ENCODE measurements around the gene RAB27B. TPM values are rescaled to one million over a fixed set of nuclear protein-coding genes. Genes with fewer than 3 reads are reported as not detected.

Gene RAB27B
- total RNA-seq, 1 experiment from 2014 or later = 9.9 TPM

- no peaks in the 10 kb centered on the region for H3K9me2 ChIP-seq (ENCODE audit: insufficient read depth)
- intact Hi-C loops (cut with micrococcal nuclease; ENCODE audit: unreplicated experiment) = no loop called here
- H3K36me3 ChIP-seq (ENCODE audit: low read depth) = no peaks in the 10 kb centered on the region
- no peak overlapping the region for H2AFZ ChIP-seq
- H3K27me3 ChIP-seq (ENCODE audit: insufficient read depth, low read depth) = no peaks in the 10 kb centered on the region
- TF ChIP-seq EZH2 (IDR thresholded peaks at IDR 0.05; ENCODE audit: low read depth) = no peak
- TF ChIP-seq CTCF (conservative IDR thresholded peaks at IDR 0.05) = no peak
- H3K4me1 ChIP-seq (replicated peaks; ENCODE audit: insufficient read depth) = peaks cover 1% of the 10 kb centered on the region; the same call in 1 of the 2 replicates
- no peaks in the 10 kb centered on the region for H3K79me2 ChIP-seq (ENCODE audit: low read depth)
- ChIA-PET POLR2A (ENCODE audit: unreplicated experiment) (no interaction called here), CTCF (no interaction called here)
- no peaks in the 10 kb centered on the region for H3F3A ChIP-seq (ENCODE audit: insufficient read depth, low read depth)
- no peaks in the 10 kb centered on the region; the same call in 1 of the 2 replicates for H3K9me3 ChIP-seq (ENCODE audit: insufficient read depth, low read depth)
- DNase-seq = no peak
- H3K27ac ChIP-seq = no peak overlapping the region
- H3K4me3 ChIP-seq = no peak overlapping the region
- no peaks in the 10 kb centered on the region for H4K20me1 ChIP-seq (ENCODE audit: insufficient read depth)
- no peak overlapping the region for H3K4me2 ChIP-seq
- no TSS peak for BruUV-seq (replicated peaks)
Observed at GRCh38 chr18:54783139-54783538, 45.1 kb upstream of the RAB27B start.

- intact Hi-C loops (cut with micrococcal nuclease; ENCODE audit: unreplicated experiment) = no loop called here
- TF ChIP-seq EZH2 (IDR thresholded peaks at IDR 0.05; ENCODE audit: low read depth) (no peak), CTCF (conservative IDR thresholded peaks at IDR 0.05) (no peak)
- H3K9me2 ChIP-seq (ENCODE audit: insufficient read depth) = no peaks in the 10 kb centered on the region
- H3K27ac ChIP-seq = no peak overlapping the region
- no peak overlapping the region for H3K4me3 ChIP-seq
- no TSS peak for BruUV-seq (replicated peaks)
- H3K4me2 ChIP-seq = no peak overlapping the region
- H2AFZ ChIP-seq = no peak overlapping the region
- ChIA-PET POLR2A (ENCODE audit: unreplicated experiment) (no interaction called here), CTCF (no interaction called here)
- no peaks in the 10 kb centered on the region for H3K9me3 ChIP-seq (ENCODE audit: insufficient read depth, low read depth)
- H4K20me1 ChIP-seq (ENCODE audit: insufficient read depth) = no peaks in the 10 kb centered on the region
- no peaks in the 10 kb centered on the region for H3K36me3 ChIP-seq (ENCODE audit: low read depth)
- H3K27me3 ChIP-seq (ENCODE audit: insufficient read depth, low read depth) = no peaks in the 10 kb centered on the region
- H3K79me2 ChIP-seq (ENCODE audit: low read depth) = no peaks in the 10 kb centered on the region
- DNase-seq = no peak
- H3F3A ChIP-seq (ENCODE audit: insufficient read depth, low read depth) = no peaks in the 10 kb centered on the region
- H3K4me1 ChIP-seq (replicated peaks; ENCODE audit: insufficient read depth) = 0 out of 2 replicates have a peak, but pooled peaks cover 3% of the 10 kb centered on the region
Observed at GRCh38 chr18:54786206-54786605, 42.1 kb upstream of the RAB27B start.

GRCh38 chr18:54787121-54787520 lies 41.2 kb upstream of the RAB27B start:
- Histone ChIP-seq H4K20me1 (ENCODE audit: insufficient read depth) (no peaks in the 10 kb centered on the region), H3K27me3 (ENCODE audit: insufficient read depth, low read depth) (no peaks in the 10 kb centered on the region), H3F3A (ENCODE audit: insufficient read depth, low read depth) (no peaks in the 10 kb centered on the region), H3K9me3 (ENCODE audit: insufficient read depth, low read depth) (no peaks in the 10 kb centered on the region), H3K4me2 (no peak overlapping the region), H3K79me2 (ENCODE audit: low read depth) (no peaks in the 10 kb centered on the region), H3K27ac (no peak overlapping the region), H3K9me2 (ENCODE audit: insufficient read depth) (no peaks in the 10 kb centered on the region), H3K4me1 (replicated peaks; ENCODE audit: insufficient read depth) (0 out of 2 replicates have a peak, but pooled peaks cover 3% of the 10 kb centered on the region), H3K36me3 (ENCODE audit: low read depth) (no peaks in the 10 kb centered on the region), H3K4me3 (no peak overlapping the region), H2AFZ (no peak overlapping the region; the same call in 1 of the 2 replicates)
- no peak for DNase-seq
- TF ChIP-seq CTCF (conservative IDR thresholded peaks at IDR 0.05) (no peak), EZH2 (IDR thresholded peaks at IDR 0.05; ENCODE audit: low read depth) (no peak)
- no TSS peak for BruUV-seq (replicated peaks)
- ChIA-PET CTCF (no interaction called here), POLR2A (ENCODE audit: unreplicated experiment) (no interaction called here)
- intact Hi-C loops (cut with micrococcal nuclease; ENCODE audit: unreplicated experiment) = no loop called here

Data from PC-9 (cell line).